CD14-positive monocyte (primary cell): ENCODE measurements around the gene PSMA6. TPM values are rescaled to one million over a fixed set of nuclear protein-coding genes. Genes with fewer than 3 reads are reported as not detected.
A peak's percentile ranks its signal among the peaks of the same experiment; 100 is the strongest.

Source experiments
- DNase-seq, 3 donors: peaks; one replicate each; pipeline ENCODE4 v3.0.0-alpha.2; 2011 to 2022
- H2AFZ ChIP-seq: 2 replicates; pipeline ENCODE4 v1.6.0; 2012; ENCODE audit warnings: mild to moderate bottlenecking, low read depth, low read length, inconsistent platforms; ENCODE audit not compliant: insufficient read depth, poor library complexity, severe bottlenecking
- H3K27ac ChIP-seq, 2 donors: 1 replicate in 1 of 2; 2 replicates in 1 of 2; pipeline ENCODE4 v1.5.1; 2012 to 2013; ENCODE audit warnings: low read length in 2 of 2, control low read depth in 1 of 2, inconsistent platforms in 1 of 2, low read depth in 1 of 2, mild to moderate bottlenecking in 1 of 2
- H3K27me3 ChIP-seq, 2 donors: one replicate each; pipeline versions ENCODE4 v1.6.0 to v1.6.1; 2011 to 2013; ENCODE audit warnings: low read length in 2 of 2; ENCODE audit not compliant: control insufficient read depth in 2 of 2, insufficient read depth in 2 of 2
- H3K36me3 ChIP-seq, 2 donors: replicated peaks in 1 of 2; 1 replicate in 1 of 2; 2 replicates in 1 of 2; pipeline versions ENCODE4 v1.5.1 to v1.6.1; 2012 to 2013; ENCODE audit warnings: low read length in 2 of 2, control low read depth in 1 of 2, inconsistent platforms in 1 of 2, mild to moderate bottlenecking in 1 of 2; ENCODE audit not compliant: insufficient read depth in 2 of 2, control insufficient read depth in 1 of 2
- H3K4me1 ChIP-seq, 2 donors: 1 replicate in 1 of 2; 2 replicates in 1 of 2; pipeline versions ENCODE4 v1.5.1 to v1.6.1; 2012 to 2013; ENCODE audit warnings: low read length in 2 of 2, control low read depth in 1 of 2, inconsistent platforms in 1 of 2, mild to moderate bottlenecking in 1 of 2, moderate library complexity in 1 of 2; ENCODE audit not compliant: insufficient read depth in 2 of 2, control insufficient read depth in 1 of 2
- H3K4me2 ChIP-seq: replicated peaks from 2 replicates; pipeline ENCODE3; 2012; ENCODE audit warnings: low read length, moderate library complexity, mild to moderate bottlenecking; ENCODE audit not compliant: poor library complexity, severe bottlenecking; ENCODE audit errors: extremely low read depth
- H3K4me3 ChIP-seq, 3 experiments: fragments of 200-600 bp in 1 of 3; sonication (generic) in 1 of 3; replicated peaks in 1 of 3; 1 replicate in 2 of 3; 2 replicates in 1 of 3; pipeline ENCODE4 v1.5.1; 2011 to 2013; ENCODE audit warnings: low read length in 3 of 3, mild to moderate bottlenecking in 3 of 3, control low read depth in 2 of 3, low read depth in 2 of 3, inconsistent platforms in 1 of 3, moderate library complexity in 1 of 3
- H3K79me2 ChIP-seq: 2 replicates; pipeline ENCODE4 v1.6.0; 2012; ENCODE audit warnings: mild to moderate bottlenecking, control low read depth, inconsistent platforms, low read length, moderate library complexity; ENCODE audit not compliant: insufficient read depth
- H3K9ac ChIP-seq: 2 replicates; pipeline ENCODE4 v1.6.0; 2017; ENCODE audit warnings: low read length, mild to moderate bottlenecking; ENCODE audit not compliant: insufficient read depth, poor library complexity, severe bottlenecking
- H3K9me3 ChIP-seq, 2 donors: replicated peaks in 1 of 2; 1 replicate in 1 of 2; 2 replicates in 1 of 2; pipeline versions ENCODE4 v1.5.1 to v1.6.1; 2012 to 2013; ENCODE audit warnings: low read length in 2 of 2, control low read depth in 1 of 2; ENCODE audit not compliant: control insufficient read depth in 1 of 2, insufficient read depth in 1 of 2
- H4K20me1 ChIP-seq: 2 replicates; pipeline ENCODE4 v1.6.0; 2012; ENCODE audit warnings: mild to moderate bottlenecking, low read length, control low read depth, moderate library complexity; ENCODE audit not compliant: insufficient read depth
- H3K27ac Mint-ChIP-seq, 7 donors: one replicate each; pipeline ENCODE4 v1.8.0; 2020; ENCODE audit warnings: mild to moderate bottlenecking in 7 of 7, mixed read lengths in 7 of 7, moderate library complexity in 6 of 7, inconsistent platforms in 2 of 7
- H3K27me3 Mint-ChIP-seq, 3 donors: one replicate each; pipeline ENCODE4 v1.8.0; 2021 to 2022; ENCODE audit warnings: low read depth in 3 of 3, mild to moderate bottlenecking in 3 of 3, mixed read lengths in 3 of 3, moderate library complexity in 3 of 3, inconsistent platforms in 1 of 3
- H3K36me3 Mint-ChIP-seq, 2 donors: one replicate each; pipeline ENCODE4 v1.8.0; 2020; ENCODE audit warnings: mixed read lengths in 2 of 2, inconsistent platforms in 1 of 2, mild to moderate bottlenecking in 1 of 2
- H3K4me1 Mint-ChIP-seq: one replicate; pipeline ENCODE4 v1.8.0; 2020; ENCODE audit warnings: mild to moderate bottlenecking, mixed read lengths
- H3K4me3 Mint-ChIP-seq, 2 donors: one replicate each; pipeline ENCODE4 v1.8.0; 2020; ENCODE audit warnings: mild to moderate bottlenecking in 2 of 2, mixed read lengths in 2 of 2, moderate library complexity in 1 of 2
- H3K9me3 Mint-ChIP-seq, 7 donors: one replicate each; pipeline ENCODE4 v1.8.0; 2020 to 2022; ENCODE audit warnings: mixed read lengths in 7 of 7, mild to moderate bottlenecking in 6 of 7, moderate library complexity in 6 of 7, inconsistent platforms in 2 of 7
- CTCF ChIP-seq: fragments of 200-600 bp; IDR thresholded peaks from one replicate; pipeline ENCODE4 v1.8.0; 2022; ENCODE audit warnings: antibody characterized with exemption, mild to moderate bottlenecking
- WGBS: methylation state at CpG from one replicate; pipeline ENCODE4 v1.1.5; 2013; ENCODE audit warnings: missing lambda C conversion rate; ENCODE audit not compliant: insufficient coverage; 5-methylcytosine and 5-hydroxymethylcytosine counted together
- intact Hi-C, 2 donors: fragments of 100-400 bp; cut with micrococcal nuclease; formaldehyde crosslinking; loops; one replicate each; pipeline versions ENCODE4 v1.15.0 to v1.15.1; 2023
- polyA plus RNA-seq, 3 donors: library from polyadenylated mRNA; depleted of rRNA in 1 of 3; unstranded in 2 of 3; stranded (reverse) in 1 of 3; fragments of 300-500 nt in 2 of 3; fragments of >200 nt in 1 of 3; fragmentation: Illumina TruSeq in 2 of 3; gene quantifications; 1 replicate in 2 of 3; 2 replicates in 1 of 3; pipeline ENCODE4 v1.2.3, GENCODE V29; 2012 to 2021

Gene PSMA6
- polyA plus RNA-seq, 3 donors = 144 to 572 (median 480) TPM

DNA sequence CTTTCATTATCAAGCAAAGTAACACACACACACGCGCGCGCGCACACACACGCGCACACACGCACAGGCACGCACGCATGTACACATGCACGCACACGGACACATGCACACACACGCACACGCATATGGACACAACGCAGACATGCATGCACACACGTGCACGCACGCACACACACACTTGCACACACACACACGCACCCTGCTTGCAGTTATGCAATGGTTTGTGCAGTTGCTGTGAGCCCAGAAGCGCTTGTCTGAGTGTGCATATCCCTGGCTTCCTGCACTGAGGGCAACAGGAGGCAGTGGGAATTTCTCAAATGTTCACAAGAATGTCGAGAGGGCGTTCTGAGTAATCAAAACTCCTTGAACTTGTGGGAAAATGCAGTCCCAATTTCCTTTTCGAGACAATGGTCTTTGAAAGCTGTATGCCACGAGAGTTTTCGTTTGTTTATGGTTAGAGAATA, 70.8 kb downstream of the PSMA6 start:
- Mint-ChIP-seq H3K9me3 (peaks cover 0 to 1% (median 0%) of the 10 kb centered on the region in 7 donors), H3K4me3 (no peak overlapping the region), H3K4me1 (peaks cover 33% of the 10 kb centered on the region), H3K27me3 (no peaks in the 10 kb centered on the region), H3K36me3 (peaks cover 0 to 2% of the 10 kb centered on the region in 2 donors), H3K27ac (peak overlapping the region in 1 of 7 donors; percentile 9)
- Histone ChIP-seq H3K4me1 (peaks cover 34 to 35% of the 10 kb centered on the region in 2 donors), H3K27me3 (no peaks in the 10 kb centered on the region), H3K36me3 (no peaks in the 10 kb centered on the region), H3K79me2 (no peaks in the 10 kb centered on the region), H3K27ac (no peak overlapping the region), H2AFZ (no peak overlapping the region), H3K9ac (no peak overlapping the region), H3K9me3 (no peaks in the 10 kb centered on the region), H4K20me1 (no peaks in the 10 kb centered on the region), H3K4me2 (no peak overlapping the region), H3K4me3 (no peak overlapping the region)
- intact Hi-C loops = loop anchor here in 1 of 2 donors (10.0 kb wide), 1 partner anchor 78 kb away; no protein-coding TSS in a partner anchor
- peak in 1 of 3 donors; percentile 16 for DNase-seq
- TF ChIP-seq CTCF = no peak
- WGBS = 86% methylated on average over 9 of the region's 25 CpGs

DNA sequence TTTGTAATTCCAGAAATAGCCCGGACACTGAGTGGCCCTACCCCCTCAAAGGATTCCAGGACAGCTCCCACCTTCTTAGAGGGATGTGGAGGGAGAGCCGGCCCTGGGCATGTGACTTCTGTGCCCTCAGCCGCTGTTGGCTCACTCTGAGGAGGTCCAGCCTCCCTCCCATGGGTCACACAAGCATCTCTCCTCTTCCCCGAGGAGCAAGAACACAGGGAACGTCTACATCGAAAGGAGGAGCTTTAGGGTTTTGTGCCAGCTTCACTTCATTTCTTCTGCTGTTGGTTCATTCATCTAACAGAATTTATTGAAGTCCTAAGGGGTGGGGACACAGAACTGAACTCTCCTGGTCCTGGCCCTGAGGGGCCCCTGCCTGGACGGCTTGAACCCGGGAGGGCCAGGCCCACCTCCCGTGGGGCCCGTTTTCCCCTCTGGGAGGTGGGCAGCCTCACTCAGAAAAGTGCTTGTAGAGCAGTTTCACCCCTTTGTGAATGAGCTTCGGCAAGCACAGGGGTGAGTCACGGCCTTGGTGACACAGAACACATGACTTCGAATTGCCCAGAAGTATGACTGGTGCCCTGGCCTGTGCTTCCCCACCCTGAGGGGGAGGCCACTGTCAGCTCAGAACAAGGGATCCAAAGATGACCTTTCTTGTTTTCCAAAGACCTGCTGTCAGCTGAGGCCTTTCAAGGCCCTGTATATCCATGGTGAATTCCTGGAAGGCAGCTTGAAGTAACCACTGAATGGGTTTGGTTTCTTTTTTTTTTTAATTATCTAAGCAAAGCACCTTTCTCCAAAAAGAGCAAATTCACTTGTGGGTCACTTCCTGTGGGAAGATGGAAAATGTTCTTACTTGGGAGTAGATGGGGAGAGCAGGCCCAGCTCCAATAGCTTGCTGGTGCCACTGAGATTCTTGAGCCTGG, 73.2 kb downstream of the PSMA6 start:
- Histone ChIP-seq H3K36me3 (no peaks in the 10 kb centered on the region), H2AFZ (peak overlapping the region; percentile 44), H3K27me3 (no peaks in the 10 kb centered on the region), H3K27ac (peak overlapping the region; percentile 96 to 98), H3K4me3 (peak overlapping the region in 1 of 3 experiments; percentile 4), H3K9ac (peak overlapping the region; percentile 81), H3K4me1 (peaks cover 43 to 44% of the 10 kb centered on the region in 2 donors), H3K4me2 (peak overlapping the region; percentile 6), H3K79me2 (no peaks in the 10 kb centered on the region), H4K20me1 (no peaks in the 10 kb centered on the region), H3K9me3 (no peaks in the 10 kb centered on the region)
- Mint-ChIP-seq H3K4me3 (peak overlapping the region; percentile 48 to 61), H3K36me3 (peaks cover 2% of the 10 kb centered on the region in 2 donors), H3K27ac (peak overlapping the region; percentile 98 to 100 (median 99)), H3K4me1 (peaks cover 47% of the 10 kb centered on the region), H3K9me3 (peaks cover 0 to 1% (median 0%) of the 10 kb centered on the region in 7 donors), H3K27me3 (peaks cover 0 to 3% (median 0%) of the 10 kb centered on the region in 3 donors)
- DNase-seq = peak; percentile 97 to 99 (median 97)
- intact Hi-C loops = loop anchor here (1.0 to 10.0 kb wide), 4 partner anchors 33 to 81 kb away; partner anchors contain the start of gene NFKBIA (in 2 of the 2)
- no peak for TF ChIP-seq CTCF
- WGBS = 5% methylated on average over 7 of the region's 13 CpGs
